ENCODE data around the gene SLC36A4. TPM values are rescaled to one million over a fixed set of nuclear protein-coding genes. Genes with fewer than 3 reads are reported as not detected.

The SLC36A4 gene
- total and polyA plus RNA-seq, 2 of the 13 experiments (the other 11 are each of a cell fraction or from before 2014, with no cell fraction given) = 7.3 to 9.5 TPM

GRCh38 chr11:93187290-93187689 is 10.5 kb downstream of the SLC36A4 start:
- Histone ChIP-seq H3K79me2 (ENCODE audit: insufficient read depth, low read length) (peaks cover 7% of the 10 kb centered on the region), H4K20me1 (ENCODE audit: insufficient read depth, low read length) (no peaks in the 10 kb centered on the region), H3K36me3 (replicated peaks in 1 of 2; ENCODE audit: control insufficient read depth in 1 of 2, insufficient read depth in 2 of 2, low read length in 2 of 2) (no peaks in the 10 kb centered on the region; a peak in 1 of 5 replicates), H3K4me1 (ENCODE audit: insufficient read depth, low read length) (no peaks in the 10 kb centered on the region), H3K4me2 (ENCODE audit: low read depth, low read length) (no peak overlapping the region), H3K4me3 (replicated peaks in 1 of 3; ENCODE audit: insufficient read depth in 1 of 3, low read depth in 2 of 3, low read length in 3 of 3) (no peak overlapping the region), H3K9me3 (ENCODE audit: low read length) (peaks cover 16% of the 10 kb centered on the region), H3K27ac (ENCODE audit: extremely low read length, insufficient read depth, low read length) (no peak overlapping the region), H3K27me3 (ENCODE audit: control insufficient read depth in 1 of 2, insufficient read depth in 2 of 2, low read length in 2 of 2) (no peaks in the 10 kb centered on the region), H2AFZ (ENCODE audit: low read length) (no peak overlapping the region), H3K9ac (ENCODE audit: insufficient read depth, low read depth, low read length) (no peak overlapping the region)
- ATAC-seq (no peak), FAIRE-seq (no peak), DNase-seq (ENCODE audit: low spot score) (no peak)
- intact Hi-C loops (cut with micrococcal nuclease; ENCODE audit: unreplicated experiment) = no loop called here
- CTCF ChIA-PET (ENCODE audit: low intra/inter-chr PET ratio, low total read pairs) = no interaction called here
- POLR2A ChIA-PET = no interaction called here
- BruUV-seq (replicated peaks) = no TSS peak
- in situ Hi-C loops (cut with HindIII; ENCODE audit: extremely low pct_ligation_motif_present, low pct_unique_long_range_greater_than_20kb) = no loop called here
- no peak for TF ChIP-seq RCOR2 (CRISPR knock-in tag; IDR thresholded peaks at IDR 0.05)
- no peak for TF ChIP-seq PRDM15 (CRISPR knock-in tag; IDR thresholded peaks at IDR 0.05)
- TF ChIP-seq ZBTB34 (CRISPR knock-in tag; IDR thresholded peaks at IDR 0.05) = no peak
- TF ChIP-seq PLRG1 (conservative IDR thresholded peaks at IDR 0.05) = no peak
- no peak for TF ChIP-seq HOXA9 (CRISPR knock-in tag; IDR thresholded peaks at IDR 0.05; ENCODE audit: borderline replicate concordance)
- TF ChIP-seq ZNF773 (CRISPR knock-in tag; IDR thresholded peaks at IDR 0.05; ENCODE audit: borderline replicate concordance) = no peak
- TF ChIP-seq MAFK (conservative IDR thresholded peaks at IDR 0.05 in 1 of 2, IDR thresholded peaks at IDR 0.05 in 1 of 2; ENCODE audit: low read length in 2 of 2) = no peak
- TF ChIP-seq TEAD2 (CRISPR knock-in tag; IDR thresholded peaks at IDR 0.05) = no peak
- no peak for TF ChIP-seq TRIM22 (IDR thresholded peaks at IDR 0.05)
- no peak for TF ChIP-seq NR2F1 (CRISPR knock-in tag; IDR thresholded peaks at IDR 0.05)
- TF ChIP-seq FUBP1 (CRISPR knock-in tag; IDR thresholded peaks at IDR 0.05; ENCODE audit: borderline replicate concordance) = no peak
- TF ChIP-seq MIER2 (CRISPR knock-in tag; IDR thresholded peaks at IDR 0.05) = no peak

Data from HepG2 (cell line).